K562 (cell line): Measurements from ENCODE around the gene MTG2. TPM values are rescaled to one million over a fixed set of nuclear protein-coding genes. Genes with fewer than 3 reads are reported as not detected.

Experiments used
- ASH1L ChIP-seq: fragments of 450-650 bp; IDR thresholded peaks from 2 replicates; pipeline ENCODE4 v1.6.1; 2018; ENCODE audit warnings: borderline replicate concordance, mild to moderate bottlenecking, low read depth; ENCODE audit not compliant: partially characterized antibody
- CBFA2T3 ChIP-seq: fragments of 450-650 bp; IDR thresholded peaks from 2 replicates; pipeline ENCODE4 v1.6.1; 2017
- CREBBP ChIP-seq: IDR thresholded peaks from one replicate; pipeline ENCODE4 v1.6.1; 2012; ENCODE audit warnings: low read depth, mild to moderate bottlenecking, control low read depth, inconsistent platforms, low read length
- ELF1 ChIP-seq: fragments of 200-800 bp; sonication (Bioruptor generic); IDR thresholded peaks from 2 replicates; pipeline ENCODE4 v1.6.1; 2016; ENCODE audit warnings: missing genetic modification characterization, missing compliant biosample characterization
- ELF2 ChIP-seq: fragments of 250-450 bp; sonication (Bioruptor Pico); IDR thresholded peaks from 2 replicates; pipeline ENCODE4 v1.5.0; 2021; ENCODE audit warnings: mild to moderate bottlenecking
- FOSL1 ChIP-seq: fragments of 200-800 bp; sonication (Bioruptor generic); conservative IDR thresholded peaks from 2 replicates; pipeline ENCODE4 v1.6.1; 2016; ENCODE audit warnings: missing genetic modification characterization, missing compliant biosample characterization
- FOXA3 ChIP-seq, 2 experiments: fragments of 450-650 bp in 1 of 2; sonication (generic) in 1 of 2; formaldehyde crosslinking; IDR thresholded peaks in 1 of 2; conservative IDR thresholded peaks in 1 of 2; 2 replicates each; pipeline versions ENCODE4 v1.4.0 to v1.8.0; 2020 to 2022; ENCODE audit warnings: mild to moderate bottlenecking in 2 of 2, missing genetic modification reagents in 1 of 2
- FOXP1 ChIP-seq: sonication (generic); formaldehyde crosslinking; IDR thresholded peaks from 2 replicates; pipeline ENCODE4 v1.8.0; 2022; ENCODE audit warnings: mild to moderate bottlenecking, missing genetic modification reagents
- GABPA ChIP-seq: fragments of 200-800 bp; sonication (Bioruptor generic); conservative IDR thresholded peaks from 2 replicates; pipeline ENCODE4 v1.6.1; 2016; ENCODE audit warnings: low read depth, missing genetic modification characterization, missing compliant biosample characterization
- HDAC6 ChIP-seq: IDR thresholded peaks from 2 replicates; pipeline ENCODE4 v1.6.1; 2012; ENCODE audit warnings: low read depth, mild to moderate bottlenecking, control low read depth, inconsistent platforms, low read length, moderate library complexity
- JUND ChIP-seq, 2 experiments: IDR thresholded peaks; 2 replicates in 1 of 2; 3 replicates in 1 of 2; pipeline ENCODE4 v1.6.1; 2011; ENCODE audit warnings: borderline replicate concordance in 2 of 2, low read depth in 2 of 2, low read length in 2 of 2, improper control_type of control experiment in 1 of 2, missing biosample characterization in 1 of 2, missing genetic modification characterization in 1 of 2, missing genetic modification reagents in 1 of 2
- KDM1A ChIP-seq, 2 experiments: fragments of 450-650 bp; IDR thresholded peaks; 2 replicates each; pipeline ENCODE4 v1.6.1; 2016; ENCODE audit warnings: mild to moderate bottlenecking in 2 of 2
- MED1 ChIP-seq: sonication (generic); formaldehyde crosslinking; IDR thresholded peaks from 2 replicates; pipeline ENCODE4 v1.8.1; 2023; ENCODE audit warnings: missing genetic modification reagents, borderline replicate concordance
- NCOA2 ChIP-seq, 2 experiments: fragments of 450-650 bp; IDR thresholded peaks; 2 replicates each; pipeline ENCODE4 v1.6.1; 2018; ENCODE audit warnings: mild to moderate bottlenecking in 2 of 2, moderate library complexity in 1 of 2; ENCODE audit not compliant: partially characterized antibody in 2 of 2
- PPARD ChIP-seq: fragments of 250-450 bp; sonication (Bioruptor Pico); IDR thresholded peaks from 2 replicates; pipeline ENCODE4 v1.8.0; 2022; ENCODE audit warnings: inconsistent platforms, mild to moderate bottlenecking, moderate library complexity
- RAD21 ChIP-seq, 2 experiments: fragments of 250-450 bp in 1 of 2; fragments of 450-650 bp in 1 of 2; sonication (Bioruptor Pico) in 1 of 2; formaldehyde crosslinking in 1 of 2; IDR thresholded peaks in 1 of 2; conservative IDR thresholded peaks in 1 of 2; 2 replicates each; pipeline versions ENCODE4 v1.4.0 to v1.8.0; 2020 to 2022; ENCODE audit warnings: mild to moderate bottlenecking in 2 of 2, moderate library complexity in 1 of 2
- RBBP5 ChIP-seq: fragments of 200-600 bp; sonication (generic); IDR thresholded peaks from 2 replicates; pipeline ENCODE4 v1.6.1; 2012; ENCODE audit warnings: borderline replicate concordance, mild to moderate bottlenecking, low read length, control low read depth, inconsistent platforms; ENCODE audit not compliant: insufficient read depth, poor library complexity, severe bottlenecking
- RBFOX2 ChIP-seq: fragments of 200-400 bp; formaldehyde crosslinking; IDR thresholded peaks from 2 replicates; pipeline ENCODE4 v1.6.1; 2017; ENCODE audit warnings: low read depth, mild to moderate bottlenecking, low read length, moderate library complexity
- SOX6 ChIP-seq: fragments of 450-650 bp; IDR thresholded peaks from 2 replicates; pipeline ENCODE4 v1.6.1; 2014; ENCODE audit warnings: mild to moderate bottlenecking
- ZBTB7A ChIP-seq: IDR thresholded peaks from 2 replicates; pipeline ENCODE4 v1.6.1; 2011; ENCODE audit warnings: low read depth, mild to moderate bottlenecking, low read length, moderate library complexity, borderline replicate concordance; ENCODE audit not compliant: control insufficient read depth
- ZNF436 ChIP-seq: fragments of 250-450, 450-650 bp; sonication (Bioruptor Pico); formaldehyde crosslinking; IDR thresholded peaks from 2 replicates; pipeline ENCODE4 v1.7.0; 2020; ENCODE audit warnings: mild to moderate bottlenecking
- ZNF561 ChIP-seq: fragments of 450-650 bp; formaldehyde crosslinking; conservative IDR thresholded peaks from 2 replicates; pipeline ENCODE4 v1.4.0; 2020; ENCODE audit warnings: mild to moderate bottlenecking, moderate library complexity
- ZNF830 ChIP-seq: fragments of 250-450 bp; sonication (Bioruptor Pico); IDR thresholded peaks from 2 replicates; pipeline ENCODE4 v1.5.0; 2021; ENCODE audit warnings: mild to moderate bottlenecking
- polyA plus RNA-seq, 8 experiments: library from polyadenylated mRNA; depleted of rRNA in 4 of 8; stranded (reverse) in 5 of 8; unstranded in 3 of 8; fragments of >200 nt; fragmentation: Nextera tagmentation in 2 of 8; fragmentation: Illumina TruSeq in 1 of 8; extraction: Ambion mirVana in 2 of 8; extraction: Trizol in 1 of 8; gene quantifications; 2 replicates each; pipeline versions ENCODE4 v1.2.1 to v1.2.3, GENCODE V29; 2011 to 2014; ENCODE audit warnings: inconsistent platforms in 1 of 8, missing spikeins in 1 of 8
- total RNA-seq, 7 experiments: library from RNA; depleted of rRNA in 6 of 7; stranded (reverse); fragments of >200 nt in 6 of 7; fragmentation: Illumina TruSeq in 2 of 7; extraction: Trizol in 2 of 7; gene quantifications; 2 replicates each; pipeline versions ENCODE4 v1.2.1 to v1.2.3, GENCODE V29; 2011 to 2021; ENCODE audit warnings: low replicate concordance in 1 of 7
- TF ChIP-seq, protein P1 (sequence below): sonication (generic); formaldehyde crosslinking; IDR thresholded peaks from 2 replicates; pipeline ENCODE4 v1.9.0; 2022; ENCODE audit warnings: mild to moderate bottlenecking, missing genetic modification reagents
- TF ChIP-seq, protein P2 (sequence below), 2 experiments: IDR thresholded peaks; 2 replicates each; pipeline ENCODE4 v1.6.1; 2011; ENCODE audit warnings: borderline replicate concordance in 1 of 2, control low read depth in 1 of 2, low read depth in 1 of 2, low read length in 1 of 2, mild to moderate bottlenecking in 1 of 2, mixed read lengths in 1 of 2, moderate library complexity in 1 of 2; ENCODE audit not compliant: insufficient read depth in 1 of 2, insufficient read length in 1 of 2, poor library complexity in 1 of 2, severe bottlenecking in 1 of 2; ENCODE audit errors: extremely low read depth in 1 of 2
- TF ChIP-seq, protein P3 (sequence below): fragments of 250-450 bp; sonication (Bioruptor Pico); IDR thresholded peaks from 2 replicates; pipeline ENCODE4 v1.9.0; 2021; ENCODE audit warnings: mild to moderate bottlenecking

Gene MTG2
- total and polyA plus RNA-seq, 9 of the 15 experiments (the other 6 are each of a cell fraction or from before 2014, with no cell fraction given), result 8.7 to 67.5 (median 44.5) TPM

DNA sequence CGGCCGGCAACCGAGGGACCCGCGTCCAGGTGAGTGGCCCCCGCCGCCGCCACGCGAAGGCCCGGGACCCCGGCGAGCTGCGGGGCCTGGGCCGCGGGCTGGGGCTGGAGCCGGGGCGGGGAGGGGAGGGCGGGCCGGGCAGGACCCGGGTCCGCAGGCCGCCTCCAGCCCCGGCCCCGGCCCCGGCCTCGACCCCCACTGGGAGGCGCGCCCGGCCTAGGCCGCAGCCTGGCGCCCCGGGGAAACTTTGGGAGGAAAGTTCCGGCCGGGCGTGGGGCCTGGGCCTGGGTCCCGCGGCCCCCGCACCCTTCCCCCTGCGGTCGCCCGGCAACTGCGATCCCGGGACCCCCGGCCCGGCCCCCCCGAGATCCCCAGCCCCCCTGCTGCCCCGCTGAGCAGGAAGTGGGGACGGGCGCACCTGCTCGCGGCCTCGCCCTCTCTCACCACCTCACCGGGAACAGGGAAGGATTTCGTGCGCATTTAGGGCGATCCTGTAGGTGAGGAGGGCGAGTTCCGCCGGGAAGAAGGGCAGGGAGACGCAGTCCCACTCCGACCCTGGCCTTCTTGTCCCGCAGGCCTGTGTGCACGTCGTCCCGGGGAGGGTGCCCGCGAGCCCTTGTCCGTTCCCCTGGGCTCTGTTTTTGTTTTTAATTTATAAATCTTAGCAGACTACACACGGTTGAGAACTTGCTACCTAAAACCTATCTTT is 55.9 kb downstream of the MTG2 start (continued):
- TF ChIP-seq FOXA3 (CRISPR knock-in tag; conservative IDR thresholded peaks at IDR 0.05 in 1 of 2, IDR thresholded peaks at IDR 0.05 in 1 of 2), result 0 out of 4 replicates have a peak, but pooled peaks of 1 of the 2 experiments have one; percentile 29
- TF ChIP-seq RAD21 (CRISPR knock-in tag; conservative IDR thresholded peaks at IDR 0.05 in 1 of 2, IDR thresholded peaks at IDR 0.05 in 1 of 2), result no peak
- TF ChIP-seq NCOA2 (IDR thresholded peaks at IDR 0.05; ENCODE audit: partially characterized antibody in 2 of 2), result no peak
- TF ChIP-seq FOXP1 (CRISPR knock-in tag), result peak; percentile 57; the same call in 1 of the 2 replicates
- TF ChIP-seq, protein P1, sequence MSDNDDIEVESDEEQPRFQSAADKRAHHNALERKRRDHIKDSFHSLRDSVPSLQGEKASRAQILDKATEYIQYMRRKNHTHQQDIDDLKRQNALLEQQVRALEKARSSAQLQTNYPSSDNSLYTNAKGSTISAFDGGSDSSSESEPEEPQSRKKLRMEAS, result peak; percentile 12; the same call in 1 of the 2 replicates
- 0 out of 2 replicates have a peak, but pooled peaks have one; percentile 6 for TF ChIP-seq FOSL1 (tag)
- peak; percentile 84 for TF ChIP-seq GABPA (tag)
- no peak for TF ChIP-seq PPARD
- no peak for TF ChIP-seq KDM1A (IDR thresholded peaks at IDR 0.05)
- TF ChIP-seq ZNF436 (CRISPR knock-in tag), result no peak
- TF ChIP-seq ZBTB7A, result peak; percentile 83; the same call in 1 of the 2 replicates
- TF ChIP-seq, protein P2, sequence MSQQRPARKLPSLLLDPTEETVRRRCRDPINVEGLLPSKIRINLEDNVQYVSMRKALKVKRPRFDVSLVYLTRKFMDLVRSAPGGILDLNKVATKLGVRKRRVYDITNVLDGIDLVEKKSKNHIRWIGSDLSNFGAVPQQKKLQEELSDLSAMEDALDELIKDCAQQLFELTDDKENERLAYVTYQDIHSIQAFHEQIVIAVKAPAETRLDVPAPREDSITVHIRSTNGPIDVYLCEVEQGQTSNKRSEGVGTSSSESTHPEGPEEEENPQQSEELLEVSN (IDR thresholded peaks at IDR 0.05; ENCODE audit: borderline replicate concordance in 1 of 2, extremely low read depth in 1 of 2, insufficient read depth in 1 of 2, insufficient read length in 1 of 2, low read depth in 1 of 2, low read length in 1 of 2, poor library complexity in 1 of 2, severe bottlenecking in 1 of 2), result peak in 1 of 2 experiments; percentile 6
- TF ChIP-seq JUND (IDR thresholded peaks at IDR 0.05; ENCODE audit: borderline replicate concordance, low read depth, low read length), result no peak
- no peak for TF ChIP-seq JUND (tag; IDR thresholded peaks at IDR 0.05; ENCODE audit: borderline replicate concordance, low read depth, low read length)
- TF ChIP-seq CREBBP, result no peak
- no peak for TF ChIP-seq SOX6
- TF ChIP-seq CBFA2T3, result no peak
- TF ChIP-seq, protein P3, sequence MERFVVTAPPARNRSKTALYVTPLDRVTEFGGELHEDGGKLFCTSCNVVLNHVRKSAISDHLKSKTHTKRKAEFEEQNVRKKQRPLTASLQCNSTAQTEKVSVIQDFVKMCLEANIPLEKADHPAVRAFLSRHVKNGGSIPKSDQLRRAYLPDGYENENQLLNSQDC (CRISPR knock-in tag), result no peak
- no peak for TF ChIP-seq ZNF561
- TF ChIP-seq ELF1 (tag), result peak; percentile 58; the same call in 1 of the 2 replicates
- no peak for TF ChIP-seq ZNF830
- no peak for TF ChIP-seq ELF2
- TF ChIP-seq ASH1L, result no peak
- TF ChIP-seq HDAC6, result no peak
- TF ChIP-seq RBFOX2, result peak; percentile 26
- peak; percentile 13 for TF ChIP-seq RBBP5
- TF ChIP-seq MED1 (CRISPR knock-in tag), result no peak
